Measurements from ENCODE around the gene SMIM45.
A peak's percentile ranks its signal among the peaks of the same experiment; 100 is the strongest.
"Not testable (repeated sequence)": the region's sequence is repeated elsewhere in the genome, so short reads cannot be mapped to it uniquely, and the experiment has no call there.

SMIM45 gene

DNA sequence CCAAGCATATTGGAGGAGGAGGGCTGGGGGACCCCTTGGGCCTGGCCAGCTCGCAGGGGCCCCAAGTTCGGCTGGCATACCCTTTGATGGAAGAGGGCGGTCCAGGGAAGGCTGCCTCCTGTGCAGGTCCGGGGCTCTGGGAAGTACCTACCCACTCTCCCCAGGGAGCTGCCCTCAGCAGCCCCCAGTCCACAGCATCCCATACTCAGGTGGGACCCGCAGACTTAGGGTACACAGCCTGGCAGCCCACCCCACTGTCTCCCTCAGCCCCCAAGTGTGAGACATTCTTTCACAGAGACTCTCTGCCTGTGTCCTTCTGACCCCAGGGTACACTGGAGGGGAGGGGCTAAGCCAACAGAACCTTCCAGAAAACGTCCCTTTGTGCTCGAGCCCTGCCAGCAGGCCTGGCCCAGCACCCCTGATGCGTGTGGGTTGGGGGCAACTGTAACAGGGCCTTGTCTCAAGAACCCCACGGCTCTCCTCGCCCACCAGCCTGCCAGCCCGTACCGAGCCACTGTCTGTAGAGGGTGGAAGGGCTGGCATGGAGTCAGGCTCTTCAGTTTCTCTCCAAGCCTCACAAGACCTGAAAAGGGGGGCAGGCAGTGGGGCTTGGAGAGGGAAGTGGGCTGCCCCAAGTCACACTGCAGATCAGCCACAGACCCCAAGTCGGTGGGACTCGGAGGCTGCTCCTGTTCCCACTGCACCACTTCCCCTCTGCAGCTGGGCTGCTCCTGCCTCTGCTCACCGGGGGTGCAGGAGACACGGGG is 18.4 kb upstream of the SMIM45 start:
- no peak for DNase-seq (ENCODE audit: low read depth in 2 of 2, low spot score in 1 of 2)

DNA sequence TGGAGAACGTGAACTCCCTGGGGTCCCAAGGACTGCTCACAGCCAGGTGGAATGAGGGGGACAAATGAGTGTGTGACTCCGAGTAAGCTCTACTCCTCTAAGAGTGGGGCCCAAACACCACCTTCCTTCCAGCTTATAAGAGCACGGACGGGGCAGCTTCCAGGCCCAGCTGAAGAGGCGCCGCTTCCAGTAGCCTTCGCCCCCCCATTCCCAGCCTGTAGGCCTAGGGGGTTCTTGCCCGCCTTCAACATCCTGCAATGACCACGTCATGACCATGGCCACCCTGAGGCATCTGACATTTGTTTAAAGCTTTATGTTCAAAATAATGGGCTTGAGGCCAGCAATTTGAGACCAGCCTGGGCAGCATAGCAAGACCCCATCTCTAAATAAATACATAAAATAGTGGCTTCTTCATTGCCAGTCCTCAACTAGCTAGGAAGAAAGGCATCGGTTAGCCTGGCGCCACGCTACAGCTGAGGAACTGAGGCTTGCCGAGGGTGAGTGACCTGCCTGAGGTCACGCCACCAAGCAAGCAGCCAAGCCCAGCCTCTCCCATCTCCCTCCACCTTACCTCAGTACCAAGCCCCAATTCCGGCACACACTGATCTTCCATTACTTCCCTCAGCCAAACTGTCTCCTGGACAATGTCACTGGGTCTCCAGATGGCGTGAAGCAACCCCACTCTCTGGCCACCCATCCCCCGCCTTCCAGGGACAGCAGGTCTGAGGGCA is 17.5 kb upstream of the SMIM45 start:
- no peak for DNase-seq (ENCODE audit: low read depth in 2 of 2, low spot score in 1 of 2)

DNA sequence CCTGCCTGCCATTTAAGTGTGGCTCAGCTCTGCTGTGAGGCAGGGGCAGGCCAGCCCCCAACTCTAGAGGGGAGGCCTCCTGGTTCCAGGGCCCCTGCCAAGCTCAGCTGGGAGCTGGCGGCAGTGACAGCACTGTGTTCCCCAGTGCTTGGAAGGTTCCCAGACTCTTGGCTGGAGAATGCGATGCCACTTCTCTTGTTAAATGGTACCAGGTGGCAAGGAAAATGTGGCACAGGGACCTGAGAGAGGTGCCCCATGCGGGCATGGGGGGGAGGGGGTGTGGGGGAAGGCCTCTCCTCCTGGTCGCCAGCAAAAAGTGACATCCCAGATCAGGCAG is 17.0 kb upstream of the SMIM45 start:
- no peak for DNase-seq (ENCODE audit: low read depth in 2 of 2, low spot score in 1 of 2)

DNA sequence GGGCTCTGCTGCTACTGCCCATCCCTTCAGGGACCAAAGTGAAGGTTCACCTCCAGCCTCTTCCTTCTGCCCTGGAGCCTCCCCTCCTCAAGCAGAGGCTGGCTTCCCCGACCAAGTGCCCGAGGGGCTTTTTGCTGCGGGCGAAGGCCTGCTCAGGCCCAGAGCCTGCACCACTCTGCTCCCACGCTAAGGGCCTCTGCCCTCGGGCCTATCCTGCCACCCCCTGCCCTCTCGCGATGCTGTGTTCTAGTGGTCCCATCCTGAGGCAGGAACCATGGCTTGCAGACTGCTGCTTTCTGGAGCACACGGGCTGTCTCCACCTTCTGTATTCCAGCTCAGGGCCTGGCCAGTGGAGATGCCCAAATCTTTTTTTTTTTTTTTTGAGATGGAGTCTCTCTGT is 16.4 kb upstream of the SMIM45 start:
- no peak for DNase-seq (ENCODE audit: low read depth in 2 of 2, low spot score in 1 of 2)

DNA sequence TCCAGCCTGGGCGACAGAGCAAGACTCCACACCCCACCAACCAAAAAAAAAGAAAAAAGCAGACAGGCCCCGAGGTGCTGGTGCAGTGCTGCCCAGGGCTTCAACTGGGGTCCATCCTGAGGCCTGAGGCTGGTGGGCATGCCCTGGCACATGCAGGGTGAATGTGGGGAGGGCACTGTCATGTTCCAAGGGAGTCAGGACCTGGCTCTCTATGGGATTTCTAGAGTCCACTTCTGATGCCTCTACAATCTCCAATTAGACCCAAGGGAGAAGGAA is 15.1 kb upstream of the SMIM45 start:
- DNase-seq (ENCODE audit: low read depth in 2 of 2, low spot score in 1 of 2) = no peak

DNA sequence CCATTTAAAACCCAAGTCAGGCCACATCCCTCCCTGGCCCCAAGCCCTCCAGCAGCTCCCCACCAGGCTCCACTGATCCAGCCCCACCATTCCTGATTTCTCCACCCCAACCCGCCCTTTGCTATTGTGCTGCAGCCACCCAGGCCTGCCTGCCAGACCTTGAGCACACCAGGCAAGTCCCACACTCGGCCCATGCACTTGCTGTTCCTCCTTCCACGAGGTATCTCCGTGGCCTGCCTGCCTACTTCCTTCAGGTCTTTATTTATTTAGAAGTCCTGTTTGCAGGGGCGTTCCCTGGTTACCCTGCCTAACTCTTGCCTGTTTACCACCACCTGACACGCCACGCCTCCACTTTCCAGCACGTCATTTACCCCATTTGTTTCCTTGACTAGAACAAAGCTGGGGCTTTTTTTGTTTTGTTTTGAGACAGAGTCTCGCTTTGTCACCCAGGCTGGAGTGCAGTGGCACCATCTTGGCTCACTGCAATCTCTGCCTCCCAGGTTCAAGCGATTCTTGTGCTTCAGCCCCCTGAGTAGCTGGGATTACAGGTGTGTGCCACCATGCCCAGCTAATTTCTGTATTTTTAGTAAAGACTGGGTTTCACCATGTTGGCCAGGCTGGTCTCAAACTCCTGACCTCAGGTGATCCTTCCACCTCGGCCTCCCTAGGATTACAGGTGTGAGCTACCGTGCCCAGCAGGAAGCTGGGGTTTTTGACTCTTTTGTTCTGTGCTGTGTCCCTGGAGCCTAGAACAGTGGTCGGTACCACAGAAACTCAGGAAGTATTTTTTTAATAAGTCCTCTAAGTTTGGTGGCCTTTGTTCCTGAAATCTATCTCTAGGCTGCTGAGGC is 11.7 kb upstream of the SMIM45 start:
- peak; percentile 87 to 90 for DNase-seq (ENCODE audit: low read depth in 2 of 2, low spot score in 1 of 2)

DNA sequence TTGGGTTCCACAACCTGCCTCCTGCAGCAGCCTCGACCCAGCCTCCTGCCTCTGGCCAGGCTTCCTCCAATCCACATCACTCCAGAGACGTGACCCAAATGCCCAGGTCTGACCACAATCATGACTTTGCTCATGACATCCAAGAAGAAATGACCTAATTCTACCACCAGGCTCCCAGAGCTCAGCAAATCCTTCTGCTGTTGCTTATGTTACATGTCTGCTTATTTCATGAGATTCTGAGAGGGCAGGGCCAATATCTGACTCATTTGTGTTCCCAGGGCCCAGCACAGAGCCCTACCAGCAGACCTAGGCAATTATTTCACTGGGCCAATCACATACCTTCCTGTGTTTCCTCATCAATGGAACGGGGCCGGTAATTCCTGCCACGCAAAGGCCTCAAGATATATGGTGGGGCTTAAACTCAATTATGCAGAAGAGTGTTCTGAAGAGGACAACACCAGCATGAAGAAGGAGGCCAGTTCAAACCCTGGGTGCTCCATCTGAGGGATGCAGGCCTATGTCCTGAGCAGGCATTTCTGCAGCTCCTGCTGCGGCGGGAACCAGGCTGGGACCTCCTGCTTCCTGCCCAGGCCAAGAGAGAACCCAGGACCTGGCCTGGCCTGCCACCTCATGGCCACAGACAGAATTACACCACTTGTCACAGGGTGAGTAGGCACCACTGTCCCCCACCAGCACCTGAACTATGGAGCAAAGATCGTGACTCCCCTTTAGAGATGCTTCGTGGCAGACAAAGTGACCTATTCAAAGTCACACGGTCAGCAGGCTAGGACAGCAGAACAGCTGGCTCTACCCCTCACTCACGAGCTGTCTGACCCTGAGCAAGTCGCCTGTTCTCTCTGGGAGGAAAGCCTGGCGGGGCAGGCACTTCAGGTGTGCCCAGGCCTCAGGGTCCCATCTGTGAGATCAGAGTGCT is 10.9 kb upstream of the SMIM45 start:
- DNase-seq (ENCODE audit: low read depth in 2 of 2, low spot score in 1 of 2) = peak; percentile 64 to 66

DNA sequence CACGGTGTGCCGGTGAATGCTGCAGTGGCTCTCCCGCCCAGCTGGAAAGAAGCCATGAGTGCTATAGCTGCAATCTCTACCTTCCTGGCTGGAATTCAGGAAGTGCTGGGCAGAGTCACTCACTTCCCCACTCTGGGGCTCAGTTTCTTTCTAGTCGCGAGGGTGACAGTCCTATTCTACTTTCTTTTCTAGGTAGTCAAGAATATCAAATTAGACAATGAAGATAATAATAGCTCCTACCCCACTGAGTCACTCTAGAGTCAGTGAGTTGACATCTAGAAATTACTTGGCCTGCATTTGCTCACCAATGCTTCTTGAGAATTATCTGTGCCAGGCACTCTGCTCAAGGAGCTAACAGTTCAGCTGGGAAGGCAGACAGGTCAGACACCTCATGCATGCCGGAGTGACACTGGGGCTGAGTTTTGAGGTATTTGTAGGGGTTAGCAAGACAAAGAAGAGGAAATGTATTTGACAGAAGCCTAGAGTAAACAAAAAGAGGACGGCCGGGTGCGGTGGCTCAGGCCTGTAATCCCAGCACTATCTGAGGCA is 8.2 kb upstream of the SMIM45 start:
- no peak for DNase-seq (ENCODE audit: low read depth in 2 of 2, low spot score in 1 of 2)

DNA sequence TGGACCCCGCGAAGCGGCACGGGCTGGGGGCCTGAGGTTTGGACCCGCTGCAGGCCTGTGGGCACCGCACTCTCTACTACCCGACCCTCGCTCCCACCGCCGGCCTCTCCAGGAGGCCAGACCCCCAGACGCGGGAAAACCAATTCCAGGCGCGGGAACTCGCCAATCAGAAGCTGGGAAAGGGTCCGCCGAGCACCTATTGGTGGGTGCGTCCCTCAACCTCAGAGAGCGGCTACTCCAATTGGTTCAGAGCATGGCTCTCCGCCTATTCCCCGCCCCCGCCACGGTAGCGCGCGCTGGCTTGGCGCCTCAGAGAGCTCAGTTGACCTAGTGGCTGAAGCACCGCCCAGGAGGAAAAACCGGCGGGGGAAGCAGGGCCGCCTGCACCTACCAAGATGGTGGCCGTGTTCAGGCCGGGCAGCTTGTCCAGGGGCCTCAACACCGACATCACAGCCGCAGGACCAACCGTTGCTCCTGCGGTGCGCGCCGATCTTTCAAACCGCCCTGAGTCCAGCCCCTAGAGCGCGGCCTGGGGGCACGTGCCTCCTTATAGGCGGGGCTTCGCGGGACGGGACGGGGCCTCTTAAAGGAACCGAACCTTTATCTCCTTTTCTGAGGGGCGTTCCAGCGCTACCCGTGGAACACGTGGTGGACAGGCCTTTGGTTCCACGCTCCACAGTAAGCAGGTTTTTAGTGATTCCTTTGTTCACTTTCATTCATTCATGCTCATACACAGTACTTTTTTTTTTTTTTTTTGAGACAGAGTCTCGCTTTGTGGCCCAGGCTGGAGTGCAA is 5.1 kb upstream of the SMIM45 start, which contains the start of gene CENPM:
TSS of gene CENPM (minus strand) at position 524 of the 795 bp plus-strand sequence. CDS start at position 448, 76 bp downstream.
- DNase-seq (ENCODE audit: low read depth in 2 of 2, low spot score in 1 of 2) = peak; percentile 67 to 72

DNA sequence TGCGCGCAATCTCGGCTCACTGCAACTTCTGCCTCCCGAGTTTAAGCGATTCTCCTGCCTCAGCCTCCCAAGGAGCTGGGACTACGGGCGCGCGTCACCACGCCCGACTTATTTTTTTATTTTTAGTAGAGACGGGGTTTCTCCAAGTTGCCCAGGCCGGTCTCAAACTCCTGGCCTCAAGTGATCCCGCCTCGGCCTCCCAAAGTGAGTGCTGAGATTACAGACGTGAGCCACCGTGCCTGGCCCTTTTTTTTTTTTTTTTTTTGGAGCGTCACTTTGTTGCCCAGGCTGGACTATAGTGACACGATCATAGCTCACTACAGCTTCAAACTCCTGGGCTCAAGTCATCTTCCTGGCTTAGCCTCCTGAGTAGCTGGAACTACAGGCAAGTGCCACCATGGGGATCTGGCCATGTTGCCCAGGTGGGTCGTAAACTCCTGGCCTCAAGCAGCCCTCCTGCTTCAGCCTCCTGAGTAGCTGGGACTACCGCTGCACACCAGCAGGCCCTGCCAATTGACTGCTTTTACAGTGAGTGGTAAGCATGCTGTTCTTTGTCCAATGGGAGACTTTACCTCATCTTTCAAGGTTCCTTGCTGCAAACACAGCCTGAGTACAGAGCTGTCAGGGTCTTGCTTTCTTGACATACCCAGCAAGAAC is 4.4 kb upstream of the SMIM45 start:
- DNase-seq (ENCODE audit: low read depth in 2 of 2, low spot score in 1 of 2) = no peak

DNA sequence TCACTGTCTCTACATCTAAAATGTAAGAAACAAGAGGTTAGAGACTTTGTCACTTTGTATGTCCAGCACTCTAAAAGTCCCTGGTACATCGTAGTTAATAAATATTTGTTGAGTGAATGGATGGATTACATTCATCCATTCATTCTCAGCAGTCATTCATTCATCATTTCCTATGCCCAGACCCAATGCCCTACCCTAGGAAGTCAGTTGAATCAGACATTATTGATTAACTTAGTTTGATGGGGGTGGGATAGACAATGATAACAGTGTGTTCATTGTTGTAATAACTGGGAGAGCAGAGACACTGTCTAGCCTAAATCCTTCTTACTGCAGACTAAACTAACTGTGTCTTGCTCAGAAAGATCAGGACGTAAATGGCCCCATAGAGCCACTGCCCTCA is 3.8 kb upstream of the SMIM45 start:
- no peak for DNase-seq (ENCODE audit: low read depth in 2 of 2, low spot score in 1 of 2)

DNA sequence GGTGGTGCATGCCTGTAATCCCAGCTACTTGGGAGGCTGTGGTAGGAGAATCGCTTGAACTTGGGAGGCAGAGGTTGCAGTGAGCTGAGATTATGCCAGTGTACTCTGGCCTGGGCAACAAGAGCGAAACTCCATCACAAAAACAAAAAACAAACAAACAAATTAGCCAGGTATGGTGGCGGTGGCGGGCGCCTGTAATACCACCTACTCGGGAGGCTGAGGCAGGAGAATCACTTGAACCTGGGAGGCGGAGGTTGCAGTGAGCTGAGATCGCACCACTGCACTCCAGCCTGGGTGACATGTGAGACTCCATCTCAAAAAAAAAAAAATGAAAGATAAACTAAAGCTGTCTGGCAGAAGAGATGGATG is 3.0 kb upstream of the SMIM45 start:
- not testable (repeated sequence) for DNase-seq (ENCODE audit: low read depth in 2 of 2, low spot score in 1 of 2)

DNA sequence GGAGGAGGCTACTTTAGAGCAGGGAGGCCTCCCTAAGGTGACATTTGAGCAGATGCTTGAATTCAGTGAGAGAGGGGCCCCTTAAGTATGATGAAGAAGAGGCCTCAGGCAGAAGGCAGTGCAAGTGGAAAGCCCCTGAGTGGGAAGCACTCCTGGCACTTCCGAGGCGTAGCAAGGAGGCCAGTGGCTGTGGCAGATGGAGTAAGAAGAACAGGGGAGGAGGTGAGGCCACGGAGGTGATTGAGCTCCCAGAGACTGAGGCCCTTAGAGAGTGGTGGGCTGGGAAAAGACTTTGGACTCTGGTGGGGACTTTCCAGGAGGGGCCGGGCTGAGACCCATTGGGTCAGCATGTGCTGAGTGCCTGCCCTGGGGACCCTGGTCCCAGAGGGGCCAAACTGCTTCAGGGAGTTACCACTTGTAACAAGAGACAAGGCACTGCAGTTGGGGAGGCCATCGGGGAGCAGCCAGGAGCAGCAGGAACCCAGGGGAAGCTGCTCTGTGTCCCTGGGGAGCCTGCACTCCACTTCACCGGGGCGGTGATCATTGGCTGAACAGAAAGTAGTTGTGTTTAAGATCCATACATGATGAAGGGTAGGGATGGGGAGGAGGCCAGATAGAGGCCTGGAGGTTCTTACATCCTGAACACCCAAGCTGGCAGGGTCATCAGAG is 2.5 kb upstream of the SMIM45 start:
- DNase-seq (ENCODE audit: low read depth in 2 of 2, low spot score in 1 of 2) = no peak

DNA sequence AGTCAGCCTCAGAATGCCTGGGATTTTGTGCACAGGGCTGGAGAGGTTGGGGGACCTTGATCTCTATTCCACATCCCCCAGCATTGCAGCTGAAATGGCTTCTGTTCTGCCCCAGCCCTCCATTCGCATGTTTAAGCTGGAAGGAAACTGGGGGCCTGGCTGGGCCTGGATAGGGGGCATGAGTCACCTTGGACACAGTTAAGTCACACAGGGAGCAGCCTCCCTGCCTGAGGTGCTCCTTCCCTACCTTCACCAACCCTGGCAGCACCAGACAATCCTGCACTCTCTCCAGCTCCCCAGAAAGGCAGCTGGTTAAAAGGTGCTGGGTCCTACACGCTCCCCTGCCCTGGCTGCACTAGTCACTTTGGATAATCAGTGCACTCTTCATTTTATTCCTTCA is 763 bp downstream of the SMIM45 start:
- DNase-seq (ENCODE audit: low read depth in 2 of 2, low spot score in 1 of 2) = no peak

DNA sequence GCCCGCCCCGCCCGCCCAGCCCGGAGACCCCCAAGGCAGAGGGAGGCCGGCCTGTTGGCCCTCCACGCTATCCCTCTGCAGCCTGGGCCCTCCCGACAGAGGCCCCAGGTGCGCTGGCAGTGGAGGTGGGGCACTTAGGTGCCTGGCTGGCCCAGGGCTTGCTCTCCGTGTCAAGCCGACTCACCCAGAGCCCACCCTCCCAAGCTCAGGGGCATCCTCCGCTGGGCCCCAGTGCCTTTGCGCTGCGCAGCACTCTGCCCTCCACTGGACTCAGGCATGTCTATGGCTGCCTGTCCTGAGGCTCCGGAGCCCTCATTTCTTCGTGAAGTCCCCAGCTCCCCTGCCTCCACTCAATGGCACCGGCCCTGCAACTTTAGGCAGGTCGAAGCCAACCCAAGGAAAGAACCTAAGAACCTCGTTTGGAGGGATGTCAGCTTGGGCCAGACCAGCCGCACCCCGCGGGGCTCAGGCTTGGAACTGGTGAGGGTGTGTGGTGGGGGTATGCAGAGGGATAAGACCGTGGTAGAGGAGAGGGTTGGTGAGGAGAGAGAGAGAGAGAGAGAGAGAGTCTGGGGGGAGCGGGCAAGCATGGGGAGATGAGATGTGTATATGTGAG is 6.1 kb downstream of the SMIM45 start:
- no peak for DNase-seq (ENCODE audit: low read depth in 2 of 2, low spot score in 1 of 2)

DNA sequence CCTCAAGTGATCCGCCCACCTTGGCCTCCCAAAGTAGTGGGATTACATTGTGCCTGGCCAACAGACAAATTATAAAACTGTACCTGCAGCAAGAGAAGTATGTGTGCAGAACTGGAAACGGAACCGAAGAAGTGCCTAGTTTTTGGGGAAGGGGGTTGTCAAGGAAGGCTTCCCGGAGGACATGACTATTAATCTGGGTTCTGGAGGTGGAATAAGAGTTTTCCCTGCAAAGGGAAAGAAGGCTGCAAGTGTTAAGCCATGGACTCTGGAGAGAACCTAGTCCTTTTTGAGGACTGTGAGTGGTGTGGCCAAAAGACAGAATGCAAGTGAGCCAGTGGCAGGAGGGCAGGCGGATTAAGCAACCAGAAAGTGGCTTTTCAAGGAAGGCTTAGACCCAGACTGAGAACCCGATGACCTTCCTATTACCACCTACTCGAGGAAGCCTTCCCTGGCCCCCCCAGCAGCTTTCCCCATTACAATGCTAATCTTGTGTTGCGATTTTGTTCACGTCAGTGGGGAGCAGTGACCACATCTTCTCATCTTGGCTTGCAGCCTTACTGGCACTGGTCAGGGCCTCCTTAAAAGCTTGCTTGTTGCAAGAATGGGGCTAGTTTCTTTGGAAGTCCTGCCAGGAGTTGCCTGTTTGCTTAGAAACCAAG is 11.6 kb downstream of the SMIM45 start:
- no peak for DNase-seq (ENCODE audit: low read depth in 2 of 2, low spot score in 1 of 2)

DNA sequence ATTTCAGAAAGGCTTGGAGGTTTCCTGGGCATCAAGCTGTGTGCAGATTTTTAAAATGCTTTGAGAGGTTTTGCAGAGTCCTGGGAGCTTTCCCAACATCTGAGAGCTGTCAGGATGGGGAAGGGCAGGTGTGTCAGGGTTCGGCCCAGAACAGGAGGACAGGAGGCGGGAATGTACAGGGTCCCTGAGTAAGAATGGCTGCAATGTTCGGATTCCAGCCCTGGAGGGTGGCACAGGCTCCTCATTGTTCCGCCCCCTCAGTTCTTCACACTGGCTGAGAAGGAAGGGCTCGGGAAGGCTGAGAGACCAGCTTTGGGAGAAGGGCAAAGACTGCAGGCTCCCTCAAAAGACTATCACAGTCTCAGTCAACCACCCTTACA is 12.2 kb downstream of the SMIM45 start:
- no peak for DNase-seq (ENCODE audit: low read depth in 2 of 2, low spot score in 1 of 2)

DNA sequence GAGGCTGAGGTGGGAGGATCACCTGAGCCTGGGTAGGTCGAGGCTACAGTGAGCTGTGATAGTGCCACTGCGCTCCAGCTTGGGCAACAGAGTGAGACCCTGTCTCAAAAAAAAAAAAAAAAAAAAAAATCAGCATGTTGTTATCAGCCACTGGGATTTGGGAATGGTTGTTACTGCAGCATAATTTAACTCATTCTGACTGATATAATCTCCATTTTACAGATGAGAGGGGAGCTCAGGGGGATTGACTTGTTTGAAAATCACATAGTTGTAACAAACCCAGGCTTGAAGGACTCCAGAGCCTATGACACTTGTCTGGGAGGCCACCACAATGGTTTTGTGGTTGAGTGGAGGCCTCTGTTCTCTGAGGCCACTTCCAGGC is 14.3 kb downstream of the SMIM45 start:
- no peak for DNase-seq (ENCODE audit: low read depth in 2 of 2, low spot score in 1 of 2)

Measured in stimulated activated CD8-positive, alpha-beta memory T cell treated with anti-CD3 and anti-CD28 coated beads, Interleukin-4, amount 100 ng/mL, for 4 hours (primary cell).